Measurements from ENCODE around the gene FBXO24.
"Not testable (repeated sequence)": the region's sequence is repeated elsewhere in the genome, so short reads cannot be mapped to it uniquely, and the experiment has no call there.

Gene FBXO24

DNA sequence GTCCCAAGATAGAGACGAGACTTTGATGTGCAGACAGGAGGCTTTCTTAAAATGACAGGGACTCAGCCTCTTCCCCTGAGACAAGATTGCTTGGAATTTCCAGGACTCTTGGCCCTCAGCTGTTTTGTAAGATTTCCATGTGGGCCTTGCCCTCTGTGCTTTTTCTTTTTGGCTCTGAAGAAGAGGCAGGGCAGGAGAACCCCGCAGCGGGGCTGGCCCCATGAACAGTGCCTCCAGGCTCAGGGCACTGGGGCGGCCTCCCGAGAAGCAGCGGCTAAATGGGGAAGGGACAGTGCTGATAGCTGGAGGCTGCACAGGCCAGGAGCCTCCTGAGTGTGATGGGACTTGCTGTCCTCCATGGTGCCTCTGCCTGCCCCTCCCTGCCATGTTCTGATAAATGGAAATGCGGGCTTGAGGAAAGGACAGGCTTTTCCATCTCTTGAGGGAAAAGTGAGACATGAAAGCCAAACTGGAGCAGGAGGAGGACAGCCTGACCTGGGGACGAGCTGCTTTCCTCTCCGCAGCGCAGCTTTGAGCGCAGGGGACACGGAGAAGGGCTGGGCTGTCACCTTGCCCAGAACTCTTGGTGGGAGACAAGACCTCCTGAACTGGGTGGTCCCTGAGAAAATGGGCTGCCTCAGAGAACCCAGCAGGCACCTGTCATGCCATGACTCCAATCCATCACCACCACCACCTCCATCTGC lies 24.5 kb upstream of the FBXO24 start:
- no peak for DNase-seq (ENCODE audit: low spot score)

DNA sequence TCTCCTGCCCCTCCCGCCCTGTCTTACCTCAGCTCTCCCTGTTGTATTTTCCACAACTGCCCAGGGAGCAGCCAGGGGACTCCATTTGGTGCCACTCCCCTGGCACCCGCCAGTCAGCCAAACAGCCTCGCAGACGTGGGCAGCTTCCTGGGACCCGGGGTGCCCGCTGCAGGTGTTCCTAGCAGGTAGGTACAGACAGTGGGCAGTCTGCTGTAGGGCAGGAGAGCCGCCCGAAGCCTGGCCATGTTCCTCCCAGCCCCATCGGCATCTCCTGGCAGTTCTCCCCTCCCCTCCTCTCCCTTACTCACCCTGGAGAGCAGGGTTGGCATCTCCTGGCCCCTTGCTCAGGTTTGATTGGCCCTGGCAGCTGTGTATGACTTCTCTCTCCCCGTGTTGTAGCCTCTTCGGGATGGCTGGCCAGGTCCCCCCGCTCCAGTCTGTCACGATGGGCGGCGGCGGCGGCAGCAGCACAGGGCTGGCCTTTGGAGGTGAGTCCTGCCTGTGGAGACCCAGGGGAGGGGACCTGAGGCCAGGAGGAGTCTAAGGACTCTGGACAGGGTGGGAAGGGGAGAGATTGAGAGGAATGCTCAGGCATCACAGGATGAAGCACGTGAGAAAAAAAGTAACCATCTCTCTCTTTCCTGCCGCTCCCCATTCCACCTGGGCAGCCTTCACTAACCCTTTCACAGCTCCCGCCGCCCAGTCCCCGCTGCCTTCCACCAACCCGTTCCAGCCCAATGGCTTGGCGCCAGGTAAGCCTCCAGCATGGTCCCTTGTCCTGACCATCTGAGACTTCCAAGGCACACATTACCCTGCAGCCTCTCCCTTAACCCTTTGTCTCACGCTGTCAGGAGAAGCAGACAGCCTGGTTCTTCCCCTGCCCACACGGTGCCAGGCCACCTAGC lies 23.7 kb upstream of the FBXO24 start:
- no peak for DNase-seq (ENCODE audit: low spot score)

DNA sequence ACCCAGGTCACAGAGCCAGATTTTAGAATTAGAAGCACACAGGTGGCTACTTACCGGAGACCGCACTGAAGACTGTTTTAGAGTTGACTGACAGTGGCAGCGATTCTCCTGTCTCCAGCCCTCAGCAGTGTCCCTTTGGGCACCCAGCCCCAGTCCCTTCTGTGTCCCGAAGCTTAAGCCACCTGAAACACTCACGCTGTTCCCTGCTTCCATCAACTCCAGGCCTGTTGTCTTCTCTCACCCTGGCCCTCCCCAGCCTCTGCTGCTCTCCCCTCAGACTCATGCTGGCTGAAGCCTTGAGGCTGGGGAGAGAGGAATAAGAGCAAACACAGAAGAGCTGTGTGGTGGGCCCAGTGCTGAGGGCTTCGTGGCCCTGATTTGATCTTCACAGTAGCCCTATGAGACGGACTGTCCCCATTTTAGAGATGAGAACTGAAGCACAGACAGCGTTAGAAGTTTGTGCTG lies 23.0 kb upstream of the FBXO24 start:
- DNase-seq (ENCODE audit: low spot score) = no peak

DNA sequence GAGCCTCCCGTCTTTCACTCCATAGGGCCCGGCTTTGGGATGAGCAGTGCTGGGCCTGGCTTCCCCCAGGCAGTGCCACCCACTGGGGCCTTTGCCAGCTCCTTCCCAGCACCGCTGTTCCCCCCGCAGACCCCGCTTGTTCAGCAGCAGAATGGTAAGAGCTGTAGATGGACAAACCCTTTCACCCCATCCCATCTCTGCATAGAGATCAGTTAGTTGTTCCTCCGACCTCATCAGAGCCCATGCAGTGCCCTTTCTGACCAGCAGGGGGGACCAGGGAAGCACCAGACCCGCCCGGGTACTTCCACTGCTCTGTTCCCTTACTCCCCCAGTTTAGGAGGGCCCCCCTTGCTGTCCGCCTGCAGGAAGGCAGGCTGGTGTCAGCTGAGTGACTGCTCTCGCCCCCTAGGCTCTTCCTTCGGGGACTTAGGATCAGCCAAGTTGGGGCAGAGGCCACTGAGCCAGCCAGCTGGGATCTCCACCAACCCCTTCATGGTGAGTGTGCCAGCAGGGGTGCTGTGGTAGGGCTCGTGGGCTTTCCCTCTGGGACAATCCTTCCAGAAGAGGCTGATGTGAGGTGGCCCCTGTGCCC lies 22.2 kb upstream of the FBXO24 start:
- DNase-seq (ENCODE audit: low spot score) = peak; percentile 76

DNA sequence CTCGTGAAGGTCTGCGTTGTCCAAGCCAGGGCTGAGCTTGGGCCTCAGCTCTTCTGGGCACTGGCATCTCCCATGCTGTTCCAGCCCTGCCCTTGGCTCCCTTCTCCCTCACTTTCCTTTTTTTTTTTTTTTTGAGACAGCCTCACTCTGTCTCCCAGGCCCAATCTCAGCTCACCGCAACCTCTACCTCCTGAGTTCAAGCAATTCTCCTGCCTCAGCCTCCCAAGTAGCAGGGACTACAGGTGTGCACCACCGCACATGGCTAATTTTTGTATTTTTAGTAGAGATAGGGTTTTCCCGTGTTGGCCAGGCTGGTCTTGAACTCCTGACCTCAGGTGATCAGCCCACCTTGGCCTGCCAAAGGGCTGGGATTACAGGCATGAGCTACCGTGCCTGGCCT lies 21.7 kb upstream of the FBXO24 start:
- not testable (repeated sequence) for DNase-seq (ENCODE audit: low spot score)

DNA sequence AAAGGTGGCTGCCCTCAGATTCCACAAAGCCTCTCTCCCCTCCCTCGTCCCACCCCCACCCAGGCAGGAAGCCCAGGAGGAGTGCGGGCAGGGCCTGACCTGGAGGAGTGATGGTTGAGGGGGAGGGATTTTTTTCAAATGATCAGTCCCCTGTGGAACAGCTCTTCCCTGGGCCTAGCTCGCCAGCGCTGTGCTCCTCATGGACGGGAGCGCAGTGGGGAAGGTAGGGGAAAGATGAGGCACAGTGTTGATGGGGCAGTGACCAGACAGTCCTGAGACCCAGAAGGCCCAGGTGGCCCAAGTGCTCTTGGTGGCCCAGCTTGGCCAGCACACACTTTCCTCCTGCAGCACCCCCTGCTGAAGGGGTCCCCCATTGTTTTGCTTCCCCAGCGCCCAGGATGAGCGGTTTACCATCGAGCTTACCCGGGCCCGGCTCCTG lies 21.0 kb upstream of the FBXO24 start:
- DNase-seq (ENCODE audit: low spot score) = no peak

DNA sequence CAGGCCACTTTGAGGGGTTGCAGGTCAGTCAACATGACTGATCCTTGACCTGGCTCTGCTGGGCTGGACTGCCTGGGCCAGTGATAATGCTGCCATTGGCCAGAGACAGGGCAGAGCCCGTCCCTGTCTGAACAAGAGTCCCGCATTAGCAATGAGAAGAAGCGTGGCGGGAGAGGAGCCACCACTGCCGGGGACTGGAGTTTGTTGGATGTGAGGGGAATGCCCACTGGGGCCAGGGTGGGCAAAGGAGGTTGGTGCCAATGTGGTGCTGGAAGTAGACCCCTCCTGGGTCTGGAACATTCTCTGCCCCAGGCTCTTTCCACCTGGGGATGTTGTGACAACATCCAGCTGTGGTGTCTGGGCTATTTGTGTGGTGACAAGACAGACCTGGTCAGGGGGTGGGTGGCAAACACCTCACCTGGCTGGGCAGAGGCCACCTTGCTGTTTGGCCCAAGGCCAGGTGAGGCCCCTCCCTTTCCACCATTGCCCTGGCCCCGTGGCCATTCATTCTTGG lies 20.1 kb upstream of the FBXO24 start:
- no peak for DNase-seq (ENCODE audit: low spot score)

DNA sequence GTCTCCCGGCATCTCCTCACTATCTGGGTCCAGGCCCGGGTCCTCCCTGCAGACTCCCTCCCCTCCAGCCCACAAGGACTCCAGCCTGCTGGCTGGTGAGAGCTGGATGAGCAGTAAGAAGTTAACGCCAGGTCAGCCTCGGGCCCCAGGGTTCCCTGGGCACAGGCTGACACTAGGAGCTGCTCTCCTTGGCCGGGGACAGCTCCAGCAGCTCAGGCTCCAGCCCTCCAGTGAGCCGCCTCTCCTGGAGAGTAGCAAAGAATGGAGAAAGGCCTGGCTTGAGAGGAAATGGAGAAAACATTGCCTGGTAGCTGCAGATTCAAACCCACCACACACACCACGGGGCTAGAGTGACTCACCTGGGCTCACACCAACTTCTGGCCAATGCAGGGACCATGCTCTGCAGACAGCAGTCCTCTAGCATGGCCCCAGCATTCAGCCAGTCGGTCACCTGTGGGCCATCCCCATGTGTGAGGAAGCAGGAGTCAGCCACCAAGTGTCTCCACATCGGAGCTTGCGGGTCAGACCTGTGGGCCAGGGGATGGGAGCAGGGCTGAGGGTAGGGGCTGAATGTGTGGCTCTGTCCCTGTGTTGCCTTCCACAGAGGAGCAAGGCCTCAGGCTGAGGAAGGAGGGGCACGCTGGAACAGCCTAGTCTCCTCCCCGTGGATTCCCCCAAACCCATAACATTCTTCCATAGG lies 18.9 kb upstream of the FBXO24 start:
- DNase-seq (ENCODE audit: low spot score) = no peak

DNA sequence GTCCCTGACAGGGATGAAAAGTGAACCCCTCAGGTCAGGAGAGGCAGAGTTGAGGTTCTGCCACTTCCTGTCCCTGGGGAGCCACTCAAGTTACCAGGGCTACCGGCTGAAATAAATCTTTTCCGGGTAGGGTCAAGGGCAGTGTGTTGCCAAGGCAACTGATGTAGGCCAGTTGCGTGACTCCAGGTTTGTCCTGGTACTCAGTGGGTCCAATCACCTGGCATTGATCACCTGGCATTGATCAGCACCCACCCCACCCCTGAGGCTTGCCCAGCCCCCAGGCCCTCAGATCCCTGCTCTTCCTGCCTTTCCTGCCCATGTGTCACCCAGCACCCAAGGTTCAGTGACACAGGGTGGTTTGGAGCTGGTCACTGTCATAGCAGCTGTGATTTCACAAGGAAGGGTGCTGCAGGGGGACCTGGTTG lies 18.4 kb upstream of the FBXO24 start:
- no peak for DNase-seq (ENCODE audit: low spot score)

DNA sequence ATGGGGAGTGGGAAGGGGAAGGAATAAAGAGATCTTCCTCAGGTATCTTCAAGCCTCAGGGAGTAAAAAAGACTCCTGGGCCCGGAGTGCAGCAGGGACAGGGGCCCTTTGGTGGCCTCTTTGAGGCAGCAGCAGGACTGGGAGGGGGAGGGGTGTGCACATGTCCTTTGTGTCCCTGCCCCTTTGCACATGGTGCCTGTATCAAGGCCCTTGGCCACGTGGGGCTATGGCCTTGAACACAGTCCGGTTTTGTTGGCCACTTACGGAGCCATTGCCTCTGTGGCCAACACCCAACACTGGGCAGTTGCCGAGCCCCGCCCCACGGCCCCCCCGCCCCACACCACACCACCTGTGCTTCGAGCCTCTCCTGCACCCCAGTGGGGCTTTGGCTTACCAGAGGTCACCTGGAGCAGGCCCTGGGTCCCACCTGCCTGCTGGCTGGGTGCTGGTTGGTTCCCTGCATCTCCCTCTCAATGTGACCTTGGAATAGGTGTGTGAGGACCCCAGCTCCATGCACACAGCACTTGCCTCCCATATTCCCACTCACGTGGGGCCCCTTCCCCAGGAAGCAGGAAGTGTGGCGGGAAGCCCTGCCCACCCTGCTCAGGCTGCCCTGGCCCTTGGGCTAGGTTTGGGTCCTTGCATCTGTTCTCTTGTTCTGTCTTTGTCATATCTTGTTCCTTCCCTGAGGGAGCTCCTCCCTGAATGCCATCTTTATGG lies 17.8 kb upstream of the FBXO24 start:
- DNase-seq (ENCODE audit: low spot score) = no peak

DNA sequence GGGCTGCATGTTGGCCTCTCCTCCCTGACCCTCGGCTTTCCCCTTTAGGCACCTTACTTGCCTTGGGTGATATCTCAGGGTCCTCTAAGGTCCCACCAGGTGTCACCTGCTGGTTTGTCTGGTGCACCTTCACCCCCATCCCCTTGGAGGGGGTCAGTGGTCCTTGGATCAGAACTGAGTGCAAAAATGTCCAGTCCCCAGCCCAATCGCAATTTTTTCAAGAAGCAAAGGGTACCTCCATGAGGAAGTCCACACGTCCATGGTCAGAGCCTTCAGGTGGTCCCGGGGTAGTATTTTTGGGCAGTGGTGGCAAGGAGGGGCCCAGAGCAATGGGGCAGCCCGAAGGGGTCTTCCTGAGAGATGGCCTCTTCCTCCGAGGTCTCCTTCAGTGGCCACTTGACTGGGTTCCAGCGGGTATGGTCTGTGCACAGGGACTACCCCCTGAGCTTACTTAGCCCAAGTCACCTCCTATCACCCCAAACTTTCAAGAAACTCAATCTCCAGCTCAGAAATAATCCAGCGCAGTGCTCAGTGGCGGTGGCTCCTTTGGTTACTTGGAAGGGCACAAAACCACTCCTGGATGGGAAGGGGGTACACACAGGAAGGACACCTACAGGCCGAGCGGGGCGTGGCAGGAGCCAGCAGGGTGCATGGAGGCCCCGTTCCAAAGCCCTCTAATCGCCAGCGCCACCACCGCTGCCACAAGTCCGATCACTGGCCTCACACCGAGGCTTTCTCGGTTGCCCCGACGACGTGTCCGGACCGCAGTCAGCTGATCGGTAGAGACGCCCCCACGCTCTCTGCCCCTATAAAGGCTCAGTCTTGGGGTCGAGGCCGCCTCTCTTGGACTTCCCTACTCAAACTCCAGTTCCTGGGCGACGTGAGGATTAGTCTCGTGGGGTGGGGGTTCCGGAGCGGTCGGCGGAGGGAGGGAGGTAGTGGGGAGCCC lies 17.0 kb upstream of the FBXO24 start:
- DNase-seq (ENCODE audit: low spot score) = no peak

DNA sequence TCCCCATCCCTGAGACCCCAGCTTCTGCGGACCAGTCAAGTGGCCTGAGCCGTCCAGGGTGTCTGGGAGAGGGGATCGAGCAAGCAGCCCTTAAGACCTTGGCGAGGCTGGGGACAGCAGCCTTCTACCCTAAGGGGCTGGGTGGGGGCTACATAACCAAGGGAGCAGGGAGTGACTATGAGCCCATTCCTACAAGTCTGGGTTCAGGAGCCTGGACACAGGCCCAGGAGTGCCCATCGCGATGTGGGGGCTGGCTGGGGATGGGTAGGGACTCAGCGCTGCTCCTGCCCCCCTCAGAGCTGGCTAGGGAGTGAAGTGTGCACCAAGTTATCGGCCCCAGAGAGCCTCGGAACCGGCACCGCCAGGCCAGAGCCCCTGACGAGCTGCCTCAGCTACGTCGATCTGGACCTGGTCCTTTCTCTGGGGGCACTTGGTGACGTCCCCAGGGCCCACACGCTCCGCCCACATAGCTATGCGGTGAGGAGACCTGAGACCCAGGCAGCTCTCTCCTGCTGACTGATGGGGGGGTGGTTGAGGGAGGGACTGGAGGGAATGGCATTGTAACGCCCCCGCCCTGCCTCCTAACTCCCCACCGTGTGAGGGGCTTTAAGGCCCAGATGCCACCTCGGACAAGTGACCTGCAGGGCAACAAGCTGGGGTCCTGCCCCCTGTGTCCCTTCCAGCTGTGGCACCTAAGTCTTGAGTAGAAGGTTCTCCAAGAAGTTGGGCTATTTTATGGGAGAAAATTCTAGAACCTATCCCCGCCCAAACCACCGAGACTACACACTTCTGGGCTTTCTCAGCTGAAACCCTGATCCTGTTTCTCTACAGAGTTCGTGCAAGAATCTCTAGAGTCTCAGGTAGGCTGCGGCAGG lies 14.9 kb upstream of the FBXO24 start:
- no peak for DNase-seq (ENCODE audit: low spot score)

DNA sequence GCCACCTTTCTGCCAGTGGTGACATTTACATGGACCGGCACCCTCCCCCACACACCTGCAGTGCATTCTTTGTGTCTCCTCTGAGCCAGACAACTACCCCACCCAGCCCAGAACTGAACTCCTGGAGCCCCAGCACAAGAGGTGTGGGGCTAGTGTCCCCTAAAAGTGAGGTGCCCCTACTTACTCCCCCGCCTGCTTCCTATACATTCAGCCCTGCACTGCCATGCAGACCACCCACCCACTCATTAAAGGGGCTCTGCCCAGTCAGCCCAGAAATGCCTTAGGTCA lies 14.4 kb upstream of the FBXO24 start:
- DNase-seq (ENCODE audit: low spot score) = no peak

DNA sequence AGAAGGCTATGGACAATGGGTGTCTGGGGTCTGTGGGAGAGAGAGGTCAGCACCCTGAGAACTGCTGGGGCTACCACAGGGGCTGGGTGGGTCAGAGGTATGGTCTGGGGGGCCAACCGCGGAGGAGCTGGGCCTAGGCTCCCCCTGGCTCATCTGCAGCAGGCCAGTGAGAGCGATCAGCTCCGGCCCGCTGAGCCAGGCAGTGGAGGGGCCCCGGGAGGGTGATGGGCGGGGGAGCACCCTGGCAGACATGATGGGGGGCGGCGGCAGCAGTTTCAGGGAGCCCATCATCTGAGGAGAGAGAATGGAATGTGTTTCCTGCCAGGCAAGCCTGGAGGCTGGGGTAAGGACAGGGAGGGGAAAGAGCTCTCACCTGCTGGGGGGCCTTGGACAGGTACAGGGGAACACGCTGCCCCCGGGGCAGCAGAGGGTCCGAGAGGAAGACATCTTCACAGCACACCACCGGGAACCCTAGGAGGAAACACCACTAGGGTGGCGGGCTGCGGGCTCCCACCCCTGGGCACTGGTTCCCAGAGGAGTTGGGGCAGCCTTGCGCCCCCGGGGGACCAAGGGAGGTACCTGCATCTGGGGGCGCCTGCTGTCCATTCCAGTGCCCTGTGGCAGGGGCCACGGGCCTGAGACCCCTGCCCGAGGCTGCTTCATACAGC lies 13.7 kb upstream of the FBXO24 start:
- no peak for DNase-seq (ENCODE audit: low spot score)

DNA sequence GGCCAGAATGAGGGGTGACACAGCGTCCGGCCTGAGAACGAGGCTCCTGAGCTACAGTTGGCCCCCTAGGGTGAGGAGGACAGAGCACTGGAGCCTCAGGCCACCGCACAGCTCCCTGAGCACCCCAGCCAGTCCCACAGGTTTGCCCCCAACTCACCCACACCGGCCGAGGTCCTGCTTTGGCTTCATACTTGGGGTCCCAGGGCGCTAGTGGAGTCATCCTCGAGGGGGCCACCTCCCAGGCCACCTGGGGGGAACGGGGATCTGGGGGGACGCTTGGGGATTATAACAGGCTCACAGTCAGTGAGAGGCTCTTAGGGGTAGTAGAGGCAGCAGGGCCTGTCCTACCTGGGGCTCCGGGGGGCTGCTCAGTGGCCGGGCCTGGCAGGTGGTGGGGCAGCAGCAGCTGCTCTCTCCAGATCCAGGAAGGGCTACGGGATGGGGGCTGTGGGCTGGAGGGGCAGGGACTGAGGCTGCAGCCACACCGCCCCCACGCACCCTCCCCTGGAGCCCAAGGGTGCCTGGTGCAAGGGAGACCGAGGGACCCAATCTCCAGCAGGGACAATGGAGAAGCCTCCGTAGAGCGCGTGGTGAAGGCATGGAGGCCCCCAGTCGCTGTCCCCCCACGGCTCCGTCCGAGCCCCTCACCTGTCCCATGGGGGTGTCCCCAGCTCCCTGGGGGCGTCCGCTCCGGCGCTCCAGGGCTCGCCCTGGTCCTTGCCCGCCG lies 13.0 kb upstream of the FBXO24 start:
- no peak for DNase-seq (ENCODE audit: low spot score)

DNA sequence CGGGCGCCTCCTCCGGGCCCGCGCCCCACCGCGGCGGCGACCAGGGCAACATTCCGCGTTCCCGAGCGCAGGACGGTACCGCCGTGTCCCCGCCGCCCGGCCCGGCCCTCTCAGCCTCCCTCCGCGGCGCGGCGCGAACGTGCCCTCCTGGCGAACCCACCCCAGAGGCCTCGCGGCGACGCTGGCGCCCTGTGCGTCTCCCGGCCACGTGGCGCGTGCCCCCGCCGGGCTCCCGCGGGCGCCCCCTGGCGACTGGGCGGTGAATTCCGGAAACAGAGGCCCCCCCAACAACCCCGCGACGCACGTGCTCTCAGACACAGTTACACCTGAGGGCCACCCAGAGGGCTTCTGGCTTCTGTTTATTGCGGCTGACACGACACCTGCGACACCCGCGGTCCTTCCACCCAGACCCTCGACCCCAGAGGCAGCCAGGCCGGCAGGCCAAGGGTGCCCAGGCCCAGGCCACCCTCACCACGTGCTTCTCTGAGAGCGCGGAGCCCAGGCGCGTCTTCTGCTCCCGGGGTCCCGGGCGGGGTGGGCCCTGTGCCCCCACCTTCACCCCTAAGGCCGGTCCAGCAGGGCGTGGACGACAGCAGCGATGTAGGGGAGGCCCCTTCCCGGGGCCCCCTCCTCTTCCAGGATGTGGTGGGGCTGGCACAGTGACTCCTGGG lies 12.3 kb upstream of the FBXO24 start, which contains the start of gene SAP25:
Gene SAP25, minus strand, starts transcription at position 210 of the 671 bp plus-strand sequence. Its CDS starts 158 bp downstream, at position 52.
- no peak for DNase-seq (ENCODE audit: low spot score)

Data from RKO (cell line).